ENCODE results near the gene TNK1. TPM values are rescaled to one million over a fixed set of nuclear protein-coding genes. Genes with fewer than 3 reads are reported as not detected.

Gene TNK1
- total RNA-seq, 1 donor from 2014 or later, result 1.8 TPM

DNA sequence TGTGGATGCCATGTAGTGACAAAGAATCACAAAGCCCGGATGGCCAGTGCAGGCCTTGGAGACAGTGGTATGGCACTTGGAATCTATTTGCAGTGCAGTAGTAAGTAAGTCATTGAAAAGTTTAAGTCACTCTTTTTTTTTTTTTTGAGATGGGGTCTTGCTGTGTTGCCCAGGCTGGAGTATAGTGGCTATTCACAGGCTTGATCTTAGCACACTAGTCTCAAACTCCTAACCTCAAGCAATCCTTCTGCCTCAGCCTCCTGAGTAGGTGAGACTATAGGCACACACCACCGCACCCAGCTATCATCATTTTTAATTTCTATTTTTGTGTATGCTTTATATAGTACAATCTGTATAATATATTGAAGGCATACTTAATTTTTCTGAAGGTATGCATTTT lies 17.7 kb downstream of the TNK1 start:
- H3K9me3 ChIP-seq (ENCODE audit: low read depth), result no peaks in the 10 kb centered on the region
- Mint-ChIP-seq H3K36me3 (peaks cover 6% of the 10 kb centered on the region), H3K27me3 (ENCODE audit: insufficient read depth, low read depth) (peaks cover 11% of the 10 kb centered on the region), H3K4me3 (no peak overlapping the region), H3K9me3 (no peaks in the 10 kb centered on the region), H3K4me1 (peaks cover 20% of the 10 kb centered on the region), H3K27ac (no peak overlapping the region)
- DNase-seq (ENCODE audit: low spot score), result no peak
- TF ChIP-seq, protein P1, sequence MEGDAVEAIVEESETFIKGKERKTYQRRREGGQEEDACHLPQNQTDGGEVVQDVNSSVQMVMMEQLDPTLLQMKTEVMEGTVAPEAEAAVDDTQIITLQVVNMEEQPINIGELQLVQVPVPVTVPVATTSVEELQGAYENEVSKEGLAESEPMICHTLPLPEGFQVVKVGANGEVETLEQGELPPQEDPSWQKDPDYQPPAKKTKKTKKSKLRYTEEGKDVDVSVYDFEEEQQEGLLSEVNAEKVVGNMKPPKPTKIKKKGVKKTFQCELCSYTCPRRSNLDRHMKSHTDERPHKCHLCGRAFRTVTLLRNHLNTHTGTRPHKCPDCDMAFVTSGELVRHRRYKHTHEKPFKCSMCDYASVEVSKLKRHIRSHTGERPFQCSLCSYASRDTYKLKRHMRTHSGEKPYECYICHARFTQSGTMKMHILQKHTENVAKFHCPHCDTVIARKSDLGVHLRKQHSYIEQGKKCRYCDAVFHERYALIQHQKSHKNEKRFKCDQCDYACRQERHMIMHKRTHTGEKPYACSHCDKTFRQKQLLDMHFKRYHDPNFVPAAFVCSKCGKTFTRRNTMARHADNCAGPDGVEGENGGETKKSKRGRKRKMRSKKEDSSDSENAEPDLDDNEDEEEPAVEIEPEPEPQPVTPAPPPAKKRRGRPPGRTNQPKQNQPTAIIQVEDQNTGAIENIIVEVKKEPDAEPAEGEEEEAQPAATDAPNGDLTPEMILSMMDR (IDR thresholded peaks at IDR 0.05), result no peak
- TF ChIP-seq EZH2 (IDR thresholded peaks at IDR 0.05) (no peak), EZH2phosphoT487 (IDR thresholded peaks at IDR 0.05) (no peak)
- H3F3A ChIP-seq (ENCODE audit: low read depth), result peaks cover 36% of the 10 kb centered on the region
- H3K4me3 ChIP-seq, result no peak overlapping the region
- no peak overlapping the region for H2AFZ ChIP-seq (replicated peaks)
- H3K27ac ChIP-seq, result no peak overlapping the region
- peaks cover under 1% of the 10 kb centered on the region for H3K27me3 ChIP-seq
- H3K36me3 ChIP-seq, result no peaks in the 10 kb centered on the region
- peaks cover 13% of the 10 kb centered on the region for H3K4me1 ChIP-seq
- H3K4me2 ChIP-seq, result no peak overlapping the region
- peaks cover 4% of the 10 kb centered on the region for H4K20me1 ChIP-seq (ENCODE audit: low read depth)
- no peak overlapping the region for H3K9ac ChIP-seq
- H3K79me2 ChIP-seq (ENCODE audit: low read depth), result peaks cover 13% of the 10 kb centered on the region

DNA sequence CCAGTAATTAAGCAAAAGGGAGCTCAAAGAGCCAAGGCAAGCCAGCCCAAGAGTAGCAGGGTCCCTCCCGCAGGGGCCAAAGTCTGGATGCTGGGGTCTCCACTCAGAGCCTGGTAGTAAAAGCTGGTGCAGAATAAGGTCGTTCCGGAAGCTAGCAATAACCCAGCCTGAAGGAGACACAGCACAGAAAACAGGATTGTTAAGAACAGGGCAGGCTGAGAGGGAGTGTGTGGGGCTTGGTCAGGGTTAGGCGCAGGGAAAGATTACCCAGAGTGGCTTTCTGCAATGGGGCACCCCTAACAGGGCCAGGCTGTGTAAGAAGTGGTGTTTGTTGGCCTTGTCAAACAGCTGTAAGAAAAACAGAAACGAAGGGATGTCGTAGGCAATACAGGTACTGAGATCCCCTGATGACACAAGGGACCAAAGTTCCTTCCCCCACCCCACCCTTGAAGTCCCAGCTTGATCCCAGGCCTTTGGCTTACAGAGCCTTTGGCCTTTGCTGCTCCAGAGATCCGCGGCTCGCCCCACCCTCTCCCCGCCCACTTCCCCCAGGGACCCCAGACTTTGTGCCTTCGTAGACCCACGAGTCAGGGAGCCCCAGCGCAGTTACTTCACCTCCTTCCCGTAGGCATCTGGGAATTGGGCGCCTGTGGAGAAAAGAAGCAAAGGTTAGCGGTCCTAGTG lies 22.3 kb downstream of the TNK1 start:
- Mint-ChIP-seq H3K4me1 (peaks cover 33% of the 10 kb centered on the region), H3K9me3 (no peaks in the 10 kb centered on the region), H3K27ac (no peak overlapping the region), H3K36me3 (peaks cover 6% of the 10 kb centered on the region), H3K4me3 (peak overlapping the region; percentile 96), H3K27me3 (ENCODE audit: insufficient read depth, low read depth) (peaks cover 11% of the 10 kb centered on the region)
- peaks cover 46% of the 10 kb centered on the region for H3K79me2 ChIP-seq (ENCODE audit: low read depth)
- H3K36me3 ChIP-seq, result no peaks in the 10 kb centered on the region
- H3K4me2 ChIP-seq, result peak overlapping the region; percentile 70
- H3K4me1 ChIP-seq, result peaks cover 19% of the 10 kb centered on the region
- H3K9ac ChIP-seq, result peak overlapping the region; percentile 10
- peak overlapping the region; percentile 30 for H3K27ac ChIP-seq
- no peaks in the 10 kb centered on the region for H3K9me3 ChIP-seq (ENCODE audit: low read depth)
- peaks cover 50% of the 10 kb centered on the region for H3F3A ChIP-seq (ENCODE audit: low read depth)
- H4K20me1 ChIP-seq (ENCODE audit: low read depth), result peaks cover 29% of the 10 kb centered on the region
- no peak overlapping the region for H2AFZ ChIP-seq (replicated peaks)
- DNase-seq (ENCODE audit: low spot score), result peak; percentile 85
- no peaks in the 10 kb centered on the region for H3K27me3 ChIP-seq
- H3K4me3 ChIP-seq, result peak overlapping the region; percentile 55
- TF ChIP-seq EZH2phosphoT487 (IDR thresholded peaks at IDR 0.05) (no peak), EZH2 (IDR thresholded peaks at IDR 0.05) (no peak)
- TF ChIP-seq, protein P1 (IDR thresholded peaks at IDR 0.05), result no peak

DNA sequence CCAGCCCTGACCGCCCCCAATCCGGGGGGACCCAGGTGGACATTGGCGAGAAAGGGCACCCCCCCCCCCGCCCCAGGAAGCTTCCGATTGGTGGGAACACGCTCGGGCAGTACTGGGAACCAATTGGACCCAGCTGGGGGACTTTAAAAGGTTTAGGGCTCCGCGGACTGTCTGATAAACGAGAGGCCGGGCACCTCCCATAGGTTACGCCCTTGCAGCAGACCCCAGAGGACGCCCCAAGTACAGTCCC lies 22.8 kb downstream of the TNK1 start:
- Mint-ChIP-seq H3K4me1 (peaks cover 33% of the 10 kb centered on the region), H3K4me3 (peak overlapping the region; percentile 96), H3K36me3 (peaks cover 6% of the 10 kb centered on the region), H3K9me3 (no peaks in the 10 kb centered on the region), H3K27me3 (ENCODE audit: insufficient read depth, low read depth) (peaks cover 11% of the 10 kb centered on the region), H3K27ac (peak overlapping the region; percentile 50)
- peak overlapping the region; percentile 70 for H3K4me2 ChIP-seq
- no peaks in the 10 kb centered on the region for H3K36me3 ChIP-seq
- H3K79me2 ChIP-seq (ENCODE audit: low read depth), result peaks cover 46% of the 10 kb centered on the region
- H2AFZ ChIP-seq (replicated peaks), result no peak overlapping the region
- H3K4me1 ChIP-seq, result peaks cover 19% of the 10 kb centered on the region
- no peak overlapping the region for H3K9ac ChIP-seq
- H3K9me3 ChIP-seq (ENCODE audit: low read depth), result no peaks in the 10 kb centered on the region
- H4K20me1 ChIP-seq (ENCODE audit: low read depth), result peaks cover 32% of the 10 kb centered on the region
- peaks cover 50% of the 10 kb centered on the region for H3F3A ChIP-seq (ENCODE audit: low read depth)
- no peak for DNase-seq (ENCODE audit: low spot score)
- TF ChIP-seq EZH2 (IDR thresholded peaks at IDR 0.05) (no peak), EZH2phosphoT487 (IDR thresholded peaks at IDR 0.05) (no peak)
- TF ChIP-seq, protein P1 (IDR thresholded peaks at IDR 0.05), result peak; percentile 23
- peak overlapping the region; percentile 55 for H3K4me3 ChIP-seq
- H3K27ac ChIP-seq, result peak overlapping the region; percentile 30
- no peaks in the 10 kb centered on the region for H3K27me3 ChIP-seq

Data from neural progenitor cell (in vitro differentiated cells).